Skin of body (tissue), 2 donors: ENCODE results near the gene TSPYL4. TPM values are rescaled to one million over a fixed set of nuclear protein-coding genes. Genes with fewer than 3 reads are reported as not detected.
"Not testable (repeated sequence)": the region's sequence is repeated elsewhere in the genome, so short reads cannot be mapped to it uniquely, and the experiment has no call there.

ENCODE experiments used
- DNase-seq: peaks from one replicate; lab custom pipeline; 2025; lab: John Stamatoyannopoulos, UW
- total RNA-seq: library from RNA; depleted of rRNA; stranded (reverse); fragments of >200 nt; gene quantifications from one replicate; pipeline ENCODE4 v1.2.3, GENCODE V29; 2014

Gene TSPYL4
- 12.2 TPM for total RNA-seq

GRCh38 chr6:116253505-116254296 is at the start of gene TSPYL4:
Gene TSPYL4 (minus strand): TSS chr6:116254075. CDS start chr6:116254008, 67 bp downstream.
- peak; percentile 98 for DNase-seq

- DNase-seq, result no peak
These were observed 47.2 kb upstream of the TSPYL4 start for GRCh38 chr6:116301104-116301503.

GRCh38 chr6:116300566-116300965 is 46.7 kb upstream of the TSPYL4 start:
- DNase-seq, result no peak

- no peak for DNase-seq
These were observed 45.1 kb upstream of the TSPYL4 start for GRCh38 chr6:116298973-116299372.

GRCh38 chr6:116298273-116298672 is 44.4 kb upstream of the TSPYL4 start:
- no peak for DNase-seq

- no peak for DNase-seq
These were observed 38.7 kb upstream of the TSPYL4 start for GRCh38 chr6:116292553-116292952.

- DNase-seq, result no peak
These were observed 38.0 kb upstream of the TSPYL4 start for GRCh38 chr6:116291701-116292396.

- DNase-seq, result no peak
These were observed 36.9 kb upstream of the TSPYL4 start for GRCh38 chr6:116290799-116291198.

GRCh38 chr6:116289876-116290275 is 36.0 kb upstream of the TSPYL4 start:
- no peak for DNase-seq

GRCh38 chr6:116287689-116288282 is 33.9 kb upstream of the TSPYL4 start:
- DNase-seq, result peak; percentile 19

- DNase-seq, result no peak
These were observed 33.0 kb upstream of the TSPYL4 start for GRCh38 chr6:116286773-116287358.

GRCh38 chr6:116284984-116285383 is 31.1 kb upstream of the TSPYL4 start:
- DNase-seq, result not testable (repeated sequence)

- DNase-seq, result no peak
These were observed 29.3 kb upstream of the TSPYL4 start for GRCh38 chr6:116283191-116283590.

- DNase-seq, result no peak
These were observed 28.8 kb upstream of the TSPYL4 start for GRCh38 chr6:116282698-116283097.

- DNase-seq, result no peak
These were observed 27.1 kb upstream of the TSPYL4 start for GRCh38 chr6:116280933-116281316.

GRCh38 chr6:116280161-116280932 is 26.5 kb upstream of the TSPYL4 start:
- DNase-seq, result no peak

- DNase-seq, result peak; percentile 97
These were observed 25.6 kb upstream of the TSPYL4 start, which contains the start of gene TSPYL1 for GRCh38 chr6:116279232-116280160. Gene TSPYL1 (minus strand): TSS chr6:116279930. CDS start chr6:116279830, 100 bp downstream.

GRCh38 chr6:116278854-116279231 is 25.0 kb upstream of the TSPYL4 start:
- DNase-seq, result peak; percentile 59

- DNase-seq, result no peak
These were observed 24.6 kb upstream of the TSPYL4 start for GRCh38 chr6:116278481-116278829.

- DNase-seq, result no peak
These were observed 23.2 kb upstream of the TSPYL4 start for GRCh38 chr6:116277124-116277523.
